Measurements from ENCODE around the gene ITGAX.

DNA sequence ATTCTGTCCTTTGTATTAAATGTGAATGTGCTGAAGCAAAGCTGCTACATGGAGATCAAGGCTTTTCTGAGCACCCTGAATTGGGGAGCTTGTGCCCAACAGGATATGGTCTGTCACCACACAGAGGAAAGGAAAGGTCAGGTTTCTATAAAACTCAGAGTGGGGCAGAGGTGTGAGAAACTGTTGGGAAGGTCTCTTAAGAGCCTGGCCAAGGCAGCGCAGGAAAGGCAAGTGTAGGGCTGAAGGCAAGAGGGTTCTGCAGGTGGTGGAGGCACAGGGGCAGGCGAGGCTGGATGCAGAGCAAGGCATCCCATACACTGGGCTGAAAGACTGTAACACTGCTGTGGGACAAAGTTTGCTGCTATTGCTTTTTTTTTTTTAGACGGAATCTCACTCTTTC, 65.1 kb downstream of the ITGAX start:
- TF ChIP-seq, protein P1, sequence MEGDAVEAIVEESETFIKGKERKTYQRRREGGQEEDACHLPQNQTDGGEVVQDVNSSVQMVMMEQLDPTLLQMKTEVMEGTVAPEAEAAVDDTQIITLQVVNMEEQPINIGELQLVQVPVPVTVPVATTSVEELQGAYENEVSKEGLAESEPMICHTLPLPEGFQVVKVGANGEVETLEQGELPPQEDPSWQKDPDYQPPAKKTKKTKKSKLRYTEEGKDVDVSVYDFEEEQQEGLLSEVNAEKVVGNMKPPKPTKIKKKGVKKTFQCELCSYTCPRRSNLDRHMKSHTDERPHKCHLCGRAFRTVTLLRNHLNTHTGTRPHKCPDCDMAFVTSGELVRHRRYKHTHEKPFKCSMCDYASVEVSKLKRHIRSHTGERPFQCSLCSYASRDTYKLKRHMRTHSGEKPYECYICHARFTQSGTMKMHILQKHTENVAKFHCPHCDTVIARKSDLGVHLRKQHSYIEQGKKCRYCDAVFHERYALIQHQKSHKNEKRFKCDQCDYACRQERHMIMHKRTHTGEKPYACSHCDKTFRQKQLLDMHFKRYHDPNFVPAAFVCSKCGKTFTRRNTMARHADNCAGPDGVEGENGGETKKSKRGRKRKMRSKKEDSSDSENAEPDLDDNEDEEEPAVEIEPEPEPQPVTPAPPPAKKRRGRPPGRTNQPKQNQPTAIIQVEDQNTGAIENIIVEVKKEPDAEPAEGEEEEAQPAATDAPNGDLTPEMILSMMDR (IDR thresholded peaks at IDR 0.05) = no peak
- TF ChIP-seq POLR2AphosphoS5 (IDR thresholded peaks at IDR 0.05) (no peak), EP300 (IDR thresholded peaks at IDR 0.05; ENCODE audit: low read depth) (no peak), POLR2A (IDR thresholded peaks at IDR 0.05) (no peak)
